Lung microvascular endothelial cell (primary cell): ENCODE measurements around the gene RAC3. TPM values are rescaled to one million over a fixed set of nuclear protein-coding genes. Genes with fewer than 3 reads are reported as not detected.
A peak's percentile ranks its signal among the peaks of the same experiment; 100 is the strongest.

Experiments
- DNase-seq, 2 donors: peaks; one replicate each; pipeline versions ENCODE4 v3.0.0 to v3.0.0-alpha.2; 2010; ENCODE audit warnings: low read depth in 2 of 2
- total RNA-seq: library from RNA; depleted of rRNA; stranded (reverse); fragments of >200 nt; gene quantifications from 2 replicates; pipeline ENCODE4 v1.2.1, GENCODE V29; 2014

The RAC3 gene
- total RNA-seq, 1 donor from 2014 or later, result 9.7 TPM

GRCh38 chr17:82055023-82055964, 23.8 kb downstream of the RAC3 start:
- DNase-seq, result no peak

GRCh38 chr17:82055965-82056728, 24.7 kb downstream of the RAC3 start:
- DNase-seq, result no peak

- no peak for DNase-seq
Observed at GRCh38 chr17:82056729-82057621, 25.5 kb downstream of the RAC3 start.

- no peak for DNase-seq
Observed at GRCh38 chr17:82058230-82058854, 26.9 kb downstream of the RAC3 start.

- DNase-seq, result no peak
Observed at GRCh38 chr17:82058855-82059249, 27.4 kb downstream of the RAC3 start.

- no peak for DNase-seq
Observed at GRCh38 chr17:82059272-82060000, 28.0 kb downstream of the RAC3 start.

- DNase-seq, result no peak
Observed at GRCh38 chr17:82060001-82060380, 28.5 kb downstream of the RAC3 start.

GRCh38 chr17:82060614-82061013, 29.1 kb downstream of the RAC3 start:
- DNase-seq, result no peak

- DNase-seq, result no peak
Observed at GRCh38 chr17:82061047-82061925, 29.8 kb downstream of the RAC3 start.

GRCh38 chr17:82062076-82062983, 30.9 kb downstream of the RAC3 start:
- peak in 1 of 2 donors; percentile 17 for DNase-seq

GRCh38 chr17:82062984-82063368, 31.5 kb downstream of the RAC3 start:
- no peak for DNase-seq

GRCh38 chr17:82063424-82064415, 32.2 kb downstream of the RAC3 start:
- no peak for DNase-seq

GRCh38 chr17:82064433-82065192, 33.1 kb downstream of the RAC3 start:
- no peak for DNase-seq

GRCh38 chr17:82065193-82065637, 33.7 kb downstream of the RAC3 start:
- peak; percentile 54 to 56 for DNase-seq

GRCh38 chr17:82065638-82066303, 34.3 kb downstream of the RAC3 start, which contains the start of gene DUS1L:
Gene DUS1L (minus strand): TSS chr17:82065804. CDS start chr17:82065059, 745 bp downstream.
- DNase-seq, result peak; percentile 55 to 68

- DNase-seq, result no peak
Observed at GRCh38 chr17:82070611-82071010, 39.1 kb downstream of the RAC3 start.
